Panc1 (cell line): ENCODE results near the gene EFCAB11. TPM values are rescaled to one million over a fixed set of nuclear protein-coding genes. Genes with fewer than 3 reads are reported as not detected.
A peak's percentile ranks its signal among the peaks of the same experiment; 100 is the strongest.

Experiments
- ATAC-seq: fragments of 200-7000 bp; cut with Tn5 transposase; 2 replicates; pipeline ENCODE4 v1.9.1; 2020; ENCODE audit warnings: mild to moderate bottlenecking, moderate library complexity
- BruUV-seq: library from RNA; stranded (reverse); fragments of 400-500 nt; replicated peaks from 2 replicates; lab custom pipeline; 2021; lab: Mats Ljungman, UMichigan
- CTCF ChIA-PET: fragments of 300-600 bp; sonication (Branson Sonifier 250); formaldehyde crosslinking; loops from one replicate; lab custom pipeline; 2022; ENCODE audit warnings: antibody characterized with exemption; lab: Charles Lee
- POLR2A ChIA-PET: fragments of 300-600 bp; sonication (Branson Sonifier 250); formaldehyde crosslinking; loops from one replicate; lab custom pipeline; 2022; ENCODE audit warnings: antibody characterized with exemption; lab: Charles Lee
- DNase-seq: peaks from one replicate; pipeline ENCODE4 v3.0.0-alpha.2; 2010; ENCODE audit warnings: low read depth, low spot score
- H3K27ac ChIP-seq: 2 replicates; pipeline ENCODE4 v1.5.1; 2011; ENCODE audit warnings: mild to moderate bottlenecking, low read length, inconsistent platforms
- H3K27me3 ChIP-seq: fragments of 200-500 bp; sonication (Bioruptor generic); 2 replicates; pipeline ENCODE4 v1.6.0; 2014; ENCODE audit warnings: low read length, inconsistent platforms; ENCODE audit not compliant: control insufficient read depth, insufficient read depth
- H3K36me3 ChIP-seq: fragments of 200-500 bp; sonication (Bioruptor generic); 2 replicates; pipeline ENCODE4 v1.5.1; 2014; ENCODE audit warnings: inconsistent platforms, mild to moderate bottlenecking, low read length, moderate library complexity; ENCODE audit not compliant: control insufficient read depth, insufficient read depth
- H3K4me1 ChIP-seq: 2 replicates; pipeline ENCODE4 v1.5.1; 2011; ENCODE audit warnings: inconsistent platforms, mild to moderate bottlenecking, low read length, moderate library complexity; ENCODE audit not compliant: control insufficient read depth, insufficient read depth
- H3K4me3 ChIP-seq, 2 experiments: 2 replicates each; pipeline ENCODE4 v1.5.1; 2011 to 2012; ENCODE audit warnings: low read depth in 2 of 2, low read length in 2 of 2, mild to moderate bottlenecking in 2 of 2, inconsistent platforms in 1 of 2, moderate library complexity in 1 of 2
- H3K9me3 ChIP-seq: fragments of 200-500 bp; sonication (Bioruptor generic); 2 replicates; pipeline ENCODE4 v1.5.1; 2014; ENCODE audit warnings: low read depth, mild to moderate bottlenecking, inconsistent platforms, low read length, moderate library complexity; ENCODE audit not compliant: control insufficient read depth, insufficient read depth
- POLR2AphosphoS5 ChIP-seq: IDR thresholded peaks from 2 replicates; pipeline ENCODE4 v1.6.1; 2012; ENCODE audit warnings: mild to moderate bottlenecking, low read depth, low read length, moderate library complexity
- SIN3A ChIP-seq: IDR thresholded peaks from 2 replicates; pipeline ENCODE4 v1.6.1; 2012; ENCODE audit warnings: low read depth, mild to moderate bottlenecking, low read length, moderate library complexity, borderline replicate concordance; ENCODE audit not compliant: insufficient read depth
- TCF7L2 ChIP-seq: IDR thresholded peaks from 2 replicates; pipeline ENCODE4 v1.6.1; 2011; ENCODE audit warnings: mild to moderate bottlenecking, low read depth, low read length, inconsistent platforms
- in situ Hi-C: cut with HindIII; loops from 2 replicates; pipeline ENCODE4 v1.10.0; 2016; ENCODE audit warnings: low sequenced_read_pairs, low pct_unique_long_range_greater_than_20kb
- intact Hi-C: fragments of 100-400 bp; cut with micrococcal nuclease; formaldehyde crosslinking; loops from one replicate; pipeline ENCODE4 v1.10.0; 2022; ENCODE audit not compliant: unreplicated experiment
- total RNA-seq: library from RNA; stranded (reverse); gene quantifications from one replicate; pipeline ENCODE4 v1.2.1, GENCODE V29; 2021; ENCODE audit not compliant: unreplicated experiment
- TF ChIP-seq, protein P1 (sequence below), 2 experiments: IDR thresholded peaks; 2 replicates each; pipeline ENCODE4 v1.6.1; 2011 to 2012; ENCODE audit warnings: low read depth in 2 of 2, control low read depth in 1 of 2, low read length in 1 of 2, mild to moderate bottlenecking in 1 of 2, moderate library complexity in 1 of 2; ENCODE audit not compliant: insufficient read depth in 1 of 2
- TF ChIP-seq, protein P2 (sequence below): fragments of 450-650 bp; IDR thresholded peaks from 2 replicates; pipeline ENCODE4 v1.5.1; 2017; ENCODE audit warnings: mild to moderate bottlenecking

Gene EFCAB11
- total RNA-seq, 1 experiment from 2014 or later: 12.3 TPM

GRCh38 chr14:89953602-89954001, 928 bp downstream of the EFCAB11 start:
- BruUV-seq: no TSS peak
- ChIA-PET POLR2A (no interaction called here), CTCF (no interaction called here)
- H3K27me3 ChIP-seq: no peaks in the 10 kb centered on the region
- DNase-seq: no peak
- H3K4me3 ChIP-seq: peak overlapping the region; percentile 79 to 90
- H3K27ac ChIP-seq: peak overlapping the region; percentile 82
- peaks cover 3% of the 10 kb centered on the region for H3K36me3 ChIP-seq
- peaks cover 10% of the 10 kb centered on the region for H3K4me1 ChIP-seq
- no peak for TF ChIP-seq TCF7L2
- TF ChIP-seq, protein P1, sequence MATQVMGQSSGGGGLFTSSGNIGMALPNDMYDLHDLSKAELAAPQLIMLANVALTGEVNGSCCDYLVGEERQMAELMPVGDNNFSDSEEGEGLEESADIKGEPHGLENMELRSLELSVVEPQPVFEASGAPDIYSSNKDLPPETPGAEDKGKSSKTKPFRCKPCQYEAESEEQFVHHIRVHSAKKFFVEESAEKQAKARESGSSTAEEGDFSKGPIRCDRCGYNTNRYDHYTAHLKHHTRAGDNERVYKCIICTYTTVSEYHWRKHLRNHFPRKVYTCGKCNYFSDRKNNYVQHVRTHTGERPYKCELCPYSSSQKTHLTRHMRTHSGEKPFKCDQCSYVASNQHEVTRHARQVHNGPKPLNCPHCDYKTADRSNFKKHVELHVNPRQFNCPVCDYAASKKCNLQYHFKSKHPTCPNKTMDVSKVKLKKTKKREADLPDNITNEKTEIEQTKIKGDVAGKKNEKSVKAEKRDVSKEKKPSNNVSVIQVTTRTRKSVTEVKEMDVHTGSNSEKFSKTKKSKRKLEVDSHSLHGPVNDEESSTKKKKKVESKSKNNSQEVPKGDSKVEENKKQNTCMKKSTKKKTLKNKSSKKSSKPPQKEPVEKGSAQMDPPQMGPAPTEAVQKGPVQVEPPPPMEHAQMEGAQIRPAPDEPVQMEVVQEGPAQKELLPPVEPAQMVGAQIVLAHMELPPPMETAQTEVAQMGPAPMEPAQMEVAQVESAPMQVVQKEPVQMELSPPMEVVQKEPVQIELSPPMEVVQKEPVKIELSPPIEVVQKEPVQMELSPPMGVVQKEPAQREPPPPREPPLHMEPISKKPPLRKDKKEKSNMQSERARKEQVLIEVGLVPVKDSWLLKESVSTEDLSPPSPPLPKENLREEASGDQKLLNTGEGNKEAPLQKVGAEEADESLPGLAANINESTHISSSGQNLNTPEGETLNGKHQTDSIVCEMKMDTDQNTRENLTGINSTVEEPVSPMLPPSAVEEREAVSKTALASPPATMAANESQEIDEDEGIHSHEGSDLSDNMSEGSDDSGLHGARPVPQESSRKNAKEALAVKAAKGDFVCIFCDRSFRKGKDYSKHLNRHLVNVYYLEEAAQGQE (IDR thresholded peaks at IDR 0.05; ENCODE audit: insufficient read depth in 1 of 2, low read depth in 2 of 2, low read length in 1 of 2): no peak
- no peak for TF ChIP-seq SIN3A
- TF ChIP-seq, protein P2, sequence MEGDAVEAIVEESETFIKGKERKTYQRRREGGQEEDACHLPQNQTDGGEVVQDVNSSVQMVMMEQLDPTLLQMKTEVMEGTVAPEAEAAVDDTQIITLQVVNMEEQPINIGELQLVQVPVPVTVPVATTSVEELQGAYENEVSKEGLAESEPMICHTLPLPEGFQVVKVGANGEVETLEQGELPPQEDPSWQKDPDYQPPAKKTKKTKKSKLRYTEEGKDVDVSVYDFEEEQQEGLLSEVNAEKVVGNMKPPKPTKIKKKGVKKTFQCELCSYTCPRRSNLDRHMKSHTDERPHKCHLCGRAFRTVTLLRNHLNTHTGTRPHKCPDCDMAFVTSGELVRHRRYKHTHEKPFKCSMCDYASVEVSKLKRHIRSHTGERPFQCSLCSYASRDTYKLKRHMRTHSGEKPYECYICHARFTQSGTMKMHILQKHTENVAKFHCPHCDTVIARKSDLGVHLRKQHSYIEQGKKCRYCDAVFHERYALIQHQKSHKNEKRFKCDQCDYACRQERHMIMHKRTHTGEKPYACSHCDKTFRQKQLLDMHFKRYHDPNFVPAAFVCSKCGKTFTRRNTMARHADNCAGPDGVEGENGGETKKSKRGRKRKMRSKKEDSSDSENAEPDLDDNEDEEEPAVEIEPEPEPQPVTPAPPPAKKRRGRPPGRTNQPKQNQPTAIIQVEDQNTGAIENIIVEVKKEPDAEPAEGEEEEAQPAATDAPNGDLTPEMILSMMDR: no peak
- no peak for TF ChIP-seq POLR2AphosphoS5
- intact Hi-C loops: no loop called here
- no peak for ATAC-seq
- no peaks in the 10 kb centered on the region for H3K9me3 ChIP-seq
- in situ Hi-C loops: no loop called here

DNA sequence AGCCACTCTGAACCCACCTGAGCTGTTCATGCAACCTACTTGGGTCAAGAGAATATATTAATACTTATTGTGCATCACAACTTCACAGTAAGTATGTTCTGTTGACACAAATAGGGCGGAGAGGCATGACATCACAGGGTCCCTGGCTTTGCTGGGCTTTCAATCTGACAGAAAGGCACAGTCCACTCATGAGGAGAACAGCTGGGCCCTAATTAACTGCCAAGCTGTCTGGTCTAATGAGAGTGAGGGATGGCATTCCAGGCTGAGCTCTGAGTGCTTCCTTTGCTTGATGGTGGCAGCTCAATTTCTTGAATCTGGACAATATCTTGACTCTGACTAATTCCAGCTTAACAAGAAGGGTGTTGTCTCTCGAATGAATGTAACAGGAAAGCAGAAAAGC, 2.0 kb downstream of the EFCAB11 start:
- intact Hi-C loops (no loop called here), in situ Hi-C loops (no loop called here)
- peaks cover 2% of the 10 kb centered on the region for H3K36me3 ChIP-seq
- no peak overlapping the region for H3K27ac ChIP-seq
- peaks cover 10% of the 10 kb centered on the region for H3K4me1 ChIP-seq
- H3K27me3 ChIP-seq: no peaks in the 10 kb centered on the region
- TF ChIP-seq SIN3A: no peak
- TF ChIP-seq, protein P1 (IDR thresholded peaks at IDR 0.05; ENCODE audit: insufficient read depth in 1 of 2, low read depth in 2 of 2, low read length in 1 of 2): no peak
- TF ChIP-seq, protein P2: no peak
- TF ChIP-seq TCF7L2: no peak
- TF ChIP-seq POLR2AphosphoS5: no peak
- H3K9me3 ChIP-seq: no peaks in the 10 kb centered on the region
- BruUV-seq: no TSS peak
- POLR2A ChIA-PET: interaction anchor here (0.7 kb wide), 1 partner anchor 39 kb away, joined by 5 read pairs; no protein-coding TSS in a partner anchor
- no peak overlapping the region for H3K4me3 ChIP-seq
- no peak for DNase-seq
- no peak for ATAC-seq
- CTCF ChIA-PET: no interaction called here
